OCI-LY7 (cell line): ENCODE results near the gene GRIK2. TPM values are rescaled to one million over a fixed set of nuclear protein-coding genes. Genes with fewer than 3 reads are reported as not detected.

Experiments used
- BruUV-seq: library from RNA; stranded (reverse); fragments of 400-500 nt; replicated peaks from 2 replicates; lab custom pipeline; 2021; lab: Mats Ljungman, UMichigan
- CTCF ChIA-PET: fragments of 300-600 bp; sonication (Branson Sonifier 250); formaldehyde crosslinking; loops from one replicate; lab custom pipeline; 2022; ENCODE audit warnings: antibody characterized with exemption; ENCODE audit not compliant: unreplicated experiment; lab: Charles Lee
- POLR2A ChIA-PET: fragments of 300-600 bp; sonication (Branson Sonifier 250); formaldehyde crosslinking; loops from one replicate; lab custom pipeline; 2022; ENCODE audit warnings: antibody characterized with exemption; lab: Charles Lee
- DNase-seq: peaks from one replicate; pipeline ENCODE4 v3.0.0-alpha.2; 2015; ENCODE audit warnings: low spot score
- H2AFZ ChIP-seq: fragments of 200-600 bp; sonication (generic), shearing (Covaris generic); 2 replicates; pipeline ENCODE4 v1.6.1; 2014; ENCODE audit warnings: mild to moderate bottlenecking, antibody characterized with exemption, low read length, moderate library complexity
- H3K27ac ChIP-seq: fragments of 200-600 bp; sonication (generic); 2 replicates; pipeline ENCODE4 v1.5.1; 2014; ENCODE audit warnings: mixed run types, low read depth, mild to moderate bottlenecking, moderate library complexity, low read length, inconsistent platforms; ENCODE audit not compliant: poor library complexity, severe bottlenecking
- H3K36me3 ChIP-seq: fragments of 200-600 bp; sonication (generic); 2 replicates; pipeline ENCODE4 v1.6.1; 2014; ENCODE audit warnings: mild to moderate bottlenecking, antibody characterized with exemption, low read length, moderate library complexity, mixed read lengths; ENCODE audit not compliant: insufficient read depth
- H3K4me1 ChIP-seq: fragments of 200-600 bp; sonication (generic); 2 replicates; pipeline ENCODE4 v1.5.1; 2014; ENCODE audit warnings: mild to moderate bottlenecking, low read length; ENCODE audit not compliant: insufficient read depth, poor library complexity, severe bottlenecking
- H3K4me2 ChIP-seq: fragments of 200-600 bp; sonication (generic); 2 replicates; pipeline ENCODE4 v1.6.1; 2014; ENCODE audit warnings: mild to moderate bottlenecking, low read length
- H3K4me3 ChIP-seq: fragments of 200-600 bp; sonication (generic); 2 replicates; pipeline ENCODE4 v1.5.1; 2014; ENCODE audit warnings: mild to moderate bottlenecking, low read depth, low read length; ENCODE audit not compliant: poor library complexity, severe bottlenecking
- H3K79me2 ChIP-seq: fragments of 200-600 bp; sonication (generic); 2 replicates; pipeline ENCODE4 v1.6.1; 2016; ENCODE audit warnings: low read depth, mild to moderate bottlenecking, low read length, moderate library complexity, mixed read lengths; ENCODE audit not compliant: insufficient read depth
- H3K9me2 ChIP-seq: fragments of 200-600 bp; sonication (generic); 2 replicates; pipeline ENCODE4 v1.6.1; 2016; ENCODE audit warnings: mild to moderate bottlenecking, low read length, mixed read lengths; ENCODE audit not compliant: insufficient read depth
- H3K9me3 ChIP-seq: fragments of 200-600 bp; sonication (generic); 2 replicates; pipeline ENCODE4 v1.6.1; 2014; ENCODE audit warnings: mild to moderate bottlenecking, mixed run types, low read length, mixed read lengths
- H4K20me1 ChIP-seq: fragments of 200-600 bp; sonication (generic); 2 replicates; pipeline ENCODE4 v1.6.1; 2014; ENCODE audit warnings: mild to moderate bottlenecking, antibody characterized with exemption, low read length, moderate library complexity, mixed read lengths; ENCODE audit not compliant: insufficient read depth
- CTCF ChIP-seq: fragments of 200-600 bp; sonication (generic); conservative IDR thresholded peaks from 2 replicates; pipeline ENCODE4 v1.5.1; 2014; ENCODE audit warnings: mild to moderate bottlenecking, antibody characterized with exemption, low read length, moderate library complexity, mixed read lengths
- EZH2phosphoT487 ChIP-seq: fragments of 200-600 bp; sonication (generic); IDR thresholded peaks from 2 replicates; pipeline ENCODE4 v1.6.1; 2018; ENCODE audit warnings: low read depth, borderline replicate concordance, mild to moderate bottlenecking, mixed run types, antibody characterized with exemption, low read length, moderate library complexity, mixed read lengths
- intact Hi-C: fragments of 100-400 bp; cut with micrococcal nuclease; formaldehyde crosslinking; loops from one replicate; pipeline ENCODE4 v1.10.0; 2022; ENCODE audit not compliant: unreplicated experiment
- total RNA-seq, 2 experiments: library from RNA; depleted of rRNA in 1 of 2; stranded (reverse); fragments of >200 nt in 1 of 2; shearing (Covaris generic) in 1 of 2; gene quantifications; 2 replicates each; pipeline ENCODE4 v1.2.3, GENCODE V29; 2014 to 2022

The GRIK2 gene
- total RNA-seq, 2 experiments from 2014 or later: not detected

GRCh38 chr6:101686653-101687052, 293.1 kb downstream of the GRIK2 start:
- no peaks in the 10 kb centered on the region for H3K79me2 ChIP-seq
- no peak for DNase-seq
- intact Hi-C loops: no loop called here
- no peak overlapping the region for H3K27ac ChIP-seq
- H3K9me2 ChIP-seq: no peaks in the 10 kb centered on the region
- H2AFZ ChIP-seq: no peak overlapping the region
- no peaks in the 10 kb centered on the region for H4K20me1 ChIP-seq
- H3K4me1 ChIP-seq: no peaks in the 10 kb centered on the region
- H3K9me3 ChIP-seq: no peaks in the 10 kb centered on the region
- no peak overlapping the region for H3K4me2 ChIP-seq
- no peak for TF ChIP-seq EZH2phosphoT487
- no peak for TF ChIP-seq CTCF
- H3K4me3 ChIP-seq: no peak overlapping the region
- CTCF ChIA-PET: no interaction called here
- no peaks in the 10 kb centered on the region for H3K36me3 ChIP-seq
- POLR2A ChIA-PET: interaction anchor here (0.9 kb wide), 1 partner anchor 41 kb away, joined by 3 read pairs; no protein-coding TSS in a partner anchor
- BruUV-seq: no TSS peak

GRCh38 chr6:101689156-101689555, 295.6 kb downstream of the GRIK2 start:
- H3K9me3 ChIP-seq: no peaks in the 10 kb centered on the region
- no peak for DNase-seq
- H3K79me2 ChIP-seq: no peaks in the 10 kb centered on the region
- no peaks in the 10 kb centered on the region for H4K20me1 ChIP-seq
- no peak overlapping the region for H3K27ac ChIP-seq
- ChIA-PET CTCF (no interaction called here), POLR2A (no interaction called here)
- no peaks in the 10 kb centered on the region for H3K4me1 ChIP-seq
- H2AFZ ChIP-seq: no peak overlapping the region
- no peaks in the 10 kb centered on the region for H3K9me2 ChIP-seq
- no peaks in the 10 kb centered on the region for H3K36me3 ChIP-seq
- no peak overlapping the region for H3K4me3 ChIP-seq
- intact Hi-C loops: no loop called here
- H3K4me2 ChIP-seq: no peak overlapping the region
- TF ChIP-seq EZH2phosphoT487 (no peak), CTCF (no peak)
- BruUV-seq: no TSS peak

GRCh38 chr6:101689695-101690094, 296.2 kb downstream of the GRIK2 start:
- no TSS peak for BruUV-seq
- POLR2A ChIA-PET: no interaction called here
- Histone ChIP-seq H3K36me3 (no peaks in the 10 kb centered on the region), H3K4me1 (no peaks in the 10 kb centered on the region), H4K20me1 (no peaks in the 10 kb centered on the region), H3K9me3 (no peaks in the 10 kb centered on the region), H3K27ac (no peak overlapping the region), H3K9me2 (no peaks in the 10 kb centered on the region), H3K4me2 (no peak overlapping the region), H3K4me3 (no peak overlapping the region), H3K79me2 (no peaks in the 10 kb centered on the region), H2AFZ (no peak overlapping the region)
- TF ChIP-seq CTCF (no peak), EZH2phosphoT487 (no peak)
- CTCF ChIA-PET: no interaction called here
- no peak for DNase-seq
- intact Hi-C loops: no loop called here
